C4-2B (cell line): ENCODE results near the gene SEMA3F.

Experiments
- H3K27ac ChIP-seq: fragments of 450-650 bp; 2 replicates; pipeline ENCODE4 v1.5.1; 2017
- CTCF ChIP-seq: fragments of 450-650 bp; conservative IDR thresholded peaks from 2 replicates; pipeline ENCODE4 v1.5.1; 2017; ENCODE audit warnings: mild to moderate bottlenecking
- ZFX ChIP-seq: fragments of 450-650 bp; IDR thresholded peaks from 2 replicates; pipeline ENCODE4 v1.6.1; 2017

SEMA3F gene

GRCh38 chr3:50203809-50204803 lies 49.0 kb downstream of the SEMA3F start:
- TF ChIP-seq ZFX (no peak), CTCF (no peak)
- H3K27ac ChIP-seq: no peak overlapping the region

GRCh38 chr3:50204804-50205412 lies 49.8 kb downstream of the SEMA3F start, which contains the start of gene SLC38A3:
Gene SLC38A3 (plus strand): TSS chr3:50205271. CDS start chr3:50214200, 8,929 bp downstream.
- TF ChIP-seq CTCF (no peak), ZFX (no peak)

GRCh38 chr3:50205413-50206276 lies 50.5 kb downstream of the SEMA3F start:
- H3K27ac ChIP-seq: no peak overlapping the region
- TF ChIP-seq CTCF (no peak), ZFX (no peak)

More at GRCh38 chr3:50204804-50205412, 49.8 kb downstream of the SEMA3F start, which contains the start of gene SLC38A3:
- no peak within 1 kb of the TSS for H3K27ac ChIP-seq

- TF ChIP-seq CTCF: no peak
- no peak for TF ChIP-seq ZFX
- no peak overlapping the region for H3K27ac ChIP-seq
These were observed 52.4 kb downstream of the SEMA3F start for GRCh38 chr3:50207359-50208042.

- no peak for TF ChIP-seq ZFX
- no peak for TF ChIP-seq CTCF
- H3K27ac ChIP-seq: no peak overlapping the region
These were observed 53.7 kb downstream of the SEMA3F start for GRCh38 chr3:50208677-50209344.

- TF ChIP-seq CTCF: no peak
- TF ChIP-seq ZFX: no peak
- no peak overlapping the region for H3K27ac ChIP-seq
These were observed 55.0 kb downstream of the SEMA3F start for GRCh38 chr3:50210176-50210509.
